CD4-positive, alpha-beta memory T cell (primary cell): ENCODE data around the gene NBEA. TPM values are rescaled to one million over a fixed set of nuclear protein-coding genes. Genes with fewer than 3 reads are reported as not detected.
"Not testable (repeated sequence)": the region's sequence is repeated elsewhere in the genome, so short reads cannot be mapped to it uniquely, and the experiment has no call there.

ENCODE experiments used
- CTCF ChIA-PET: fragments of 350-600 bp; sonication (Branson Sonifier 250); formaldehyde crosslinking; loops from one replicate; lab custom pipeline; 2021; ENCODE audit warnings: inconsistent platforms; ENCODE audit not compliant: partially characterized antibody; lab: Charles Lee
- POLR2A ChIA-PET: fragments of 350-600 bp; sonication (Branson Sonifier 250); formaldehyde crosslinking; loops from one replicate; lab custom pipeline; 2021; ENCODE audit not compliant: partially characterized antibody; lab: Charles Lee
- DNase-seq, 5 donors: peaks; one replicate each; pipeline versions ENCODE4 v3.0.0 to v3.0.0-alpha.2; 2020 to 2022; ENCODE audit warnings: mixed read lengths in 1 of 5
- H3K27ac ChIP-seq: one replicate; pipeline ENCODE4 v1.7.0; 2013; ENCODE audit warnings: low read depth, low read length
- H3K27me3 ChIP-seq: 2 replicates; pipeline ENCODE4 v1.7.0; 2013; ENCODE audit warnings: mild to moderate bottlenecking, low read length, moderate library complexity; ENCODE audit not compliant: insufficient read depth
- H3K36me3 ChIP-seq: 2 replicates; pipeline ENCODE4 v1.7.0; 2013; ENCODE audit warnings: mild to moderate bottlenecking, low read length, moderate library complexity; ENCODE audit not compliant: insufficient read depth
- H3K4me1 ChIP-seq: 2 replicates; pipeline ENCODE4 v1.7.0; 2013; ENCODE audit warnings: mild to moderate bottlenecking, low read length, moderate library complexity; ENCODE audit not compliant: insufficient read depth
- H3K4me3 ChIP-seq, 2 donors: one replicate each; pipeline ENCODE4 v1.7.0; 2013; ENCODE audit warnings: low read length in 2 of 2, mild to moderate bottlenecking in 1 of 2
- H3K9me3 ChIP-seq, 2 donors: one replicate each; pipeline ENCODE4 v1.7.0; 2013; ENCODE audit warnings: low read length in 2 of 2, control low read depth in 1 of 2; ENCODE audit not compliant: control insufficient read depth in 1 of 2
- H3K27ac Mint-ChIP-seq, 7 donors: one replicate each; pipeline ENCODE4 v1.8.0; 2020 to 2021; ENCODE audit warnings: mixed read lengths in 7 of 7, mild to moderate bottlenecking in 6 of 7, inconsistent platforms in 3 of 7, moderate library complexity in 3 of 7
- H3K27me3 Mint-ChIP-seq, 2 donors: one replicate each; pipeline ENCODE4 v1.8.0; 2020 to 2021; ENCODE audit warnings: mixed read lengths in 2 of 2
- H3K36me3 Mint-ChIP-seq, 2 donors: one replicate each; pipeline ENCODE4 v1.8.0; 2020 to 2021; ENCODE audit warnings: mixed read lengths in 2 of 2, inconsistent platforms in 1 of 2, mild to moderate bottlenecking in 1 of 2
- H3K4me1 Mint-ChIP-seq, 4 donors: one replicate each; pipeline ENCODE4 v1.8.0; 2020 to 2021; ENCODE audit warnings: mixed read lengths in 4 of 4, mild to moderate bottlenecking in 1 of 4
- H3K4me3 Mint-ChIP-seq, 8 donors: one replicate each; pipeline ENCODE4 v1.8.0; 2020 to 2021; ENCODE audit warnings: mixed read lengths in 8 of 8, mild to moderate bottlenecking in 7 of 8, moderate library complexity in 6 of 8, inconsistent platforms in 3 of 8
- H3K9me3 Mint-ChIP-seq, 8 donors: one replicate each; pipeline ENCODE4 v1.8.0; 2020 to 2021; ENCODE audit warnings: mixed read lengths in 8 of 8, mild to moderate bottlenecking in 5 of 8, inconsistent platforms in 3 of 8, moderate library complexity in 1 of 8
- intact Hi-C: fragments of 100-400 bp; cut with micrococcal nuclease; formaldehyde crosslinking; loops from one replicate; pipeline ENCODE4 v1.15.1; 2023
- polyA plus RNA-seq, 2 donors: library from polyadenylated mRNA; unstranded; fragments of 300-500 nt; fragmentation: Illumina TruSeq; gene quantifications; one replicate each; pipeline ENCODE4 v1.2.3, GENCODE V29; 2021
- total RNA-seq, 2 experiments: library from RNA; stranded (reverse); gene quantifications; one replicate each; pipeline ENCODE4 v1.2.3, GENCODE V29; 2021

NBEA gene
- total and polyA plus RNA-seq, 4 experiments from 2014 or later: 0.48 to 1.8 (median 1.1) TPM

DNA sequence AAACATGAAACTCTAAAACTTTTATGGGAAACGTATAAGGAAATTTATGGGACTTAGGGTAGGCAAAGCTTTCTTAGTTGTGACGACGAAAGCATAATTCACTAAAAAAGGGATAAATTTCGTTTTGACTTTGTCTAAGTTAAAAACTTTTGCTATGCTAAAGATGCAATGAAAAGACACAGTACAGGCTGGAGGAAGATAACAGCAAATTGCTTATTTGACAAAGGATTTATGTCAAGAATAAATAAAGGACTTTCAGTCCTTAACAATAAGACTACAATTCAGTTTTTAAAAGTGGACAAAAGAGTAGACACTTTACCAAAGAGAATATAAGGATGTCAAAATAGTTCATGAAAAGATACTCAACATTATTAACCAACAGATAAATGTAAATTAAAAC, 150.2 kb downstream of the NBEA start:
- Mint-ChIP-seq H3K4me1 (no peaks in the 10 kb centered on the region), H3K4me3 (no peak overlapping the region), H3K9me3 (peaks cover 0 to 7% (median 4%) of the 10 kb centered on the region in 8 donors), H3K27me3 (no peaks in the 10 kb centered on the region), H3K36me3 (no peaks in the 10 kb centered on the region), H3K27ac (no peak overlapping the region)
- no peaks in the 10 kb centered on the region for H3K4me1 ChIP-seq
- ChIA-PET POLR2A (no interaction called here), CTCF (no interaction called here)
- no peaks in the 10 kb centered on the region for H3K27me3 ChIP-seq
- no peak overlapping the region for H3K4me3 ChIP-seq
- no peak for DNase-seq
- intact Hi-C loops: no loop called here
- no peaks in the 10 kb centered on the region for H3K9me3 ChIP-seq
- H3K36me3 ChIP-seq: no peaks in the 10 kb centered on the region
- no peak overlapping the region for H3K27ac ChIP-seq

DNA sequence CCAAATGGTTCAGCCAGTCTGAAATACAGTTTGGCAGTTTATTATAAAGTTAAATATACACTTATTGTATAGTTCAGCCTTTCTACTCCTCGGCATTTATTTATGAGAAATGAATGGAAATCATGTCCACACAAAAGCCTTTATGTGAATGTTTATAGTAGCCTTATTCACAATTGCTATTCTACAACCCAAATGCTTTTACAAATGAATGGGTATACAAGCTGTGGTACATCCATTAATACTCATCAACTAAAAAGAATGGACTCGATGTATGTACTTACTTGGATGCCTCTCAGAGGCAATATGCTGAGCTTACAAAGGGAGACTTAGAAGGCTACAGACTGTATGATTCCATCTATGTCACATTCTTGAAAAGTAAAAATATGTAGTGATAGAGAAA, 150.7 kb downstream of the NBEA start:
- DNase-seq: no peak
- no peaks in the 10 kb centered on the region for H3K36me3 ChIP-seq
- no peak overlapping the region for H3K27ac Mint-ChIP-seq
- ChIA-PET POLR2A (no interaction called here), CTCF (no interaction called here)
- H3K4me1 ChIP-seq: no peaks in the 10 kb centered on the region
- H3K9me3 ChIP-seq: no peaks in the 10 kb centered on the region
- H3K27ac ChIP-seq: no peak overlapping the region
- H3K4me1 Mint-ChIP-seq: no peaks in the 10 kb centered on the region
- no peaks in the 10 kb centered on the region for H3K36me3 Mint-ChIP-seq
- H3K4me3 ChIP-seq: no peak overlapping the region
- H3K27me3 Mint-ChIP-seq: no peaks in the 10 kb centered on the region
- intact Hi-C loops: no loop called here
- peaks cover 0 to 4% (median 1%) of the 10 kb centered on the region in 8 donors for H3K9me3 Mint-ChIP-seq
- H3K4me3 Mint-ChIP-seq: no peak overlapping the region
- no peaks in the 10 kb centered on the region for H3K27me3 ChIP-seq

DNA sequence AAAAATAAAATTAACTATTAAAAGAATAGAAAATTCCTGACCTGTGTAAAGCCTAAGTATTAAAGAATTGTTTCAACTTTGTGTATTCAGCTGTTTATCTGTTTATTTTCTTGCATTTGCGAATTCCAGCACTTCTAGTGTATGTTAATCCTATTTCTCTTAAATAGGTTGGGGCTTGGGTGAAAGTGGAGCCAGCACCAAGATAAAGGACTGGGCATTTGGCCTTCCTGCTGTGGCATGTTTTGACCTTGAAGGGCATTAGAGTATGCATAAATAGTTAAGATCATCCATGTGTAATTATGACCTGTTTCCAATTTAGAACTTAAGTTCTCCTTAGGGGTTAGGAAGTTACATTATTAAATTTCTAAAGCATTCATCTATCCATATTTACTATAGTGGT, 151.3 kb downstream of the NBEA start:
- Mint-ChIP-seq H3K9me3 (peaks cover 0 to 3% (median 0%) of the 10 kb centered on the region in 8 donors), H3K27ac (no peak overlapping the region), H3K27me3 (no peaks in the 10 kb centered on the region), H3K4me3 (no peak overlapping the region), H3K36me3 (no peaks in the 10 kb centered on the region), H3K4me1 (no peaks in the 10 kb centered on the region)
- H3K27me3 ChIP-seq: no peaks in the 10 kb centered on the region
- no peak overlapping the region for H3K4me3 ChIP-seq
- intact Hi-C loops: no loop called here
- H3K27ac ChIP-seq: no peak overlapping the region
- no peaks in the 10 kb centered on the region for H3K9me3 ChIP-seq
- POLR2A ChIA-PET: no interaction called here
- no peak for DNase-seq
- no peaks in the 10 kb centered on the region for H3K4me1 ChIP-seq
- CTCF ChIA-PET: no interaction called here
- H3K36me3 ChIP-seq: no peaks in the 10 kb centered on the region

DNA sequence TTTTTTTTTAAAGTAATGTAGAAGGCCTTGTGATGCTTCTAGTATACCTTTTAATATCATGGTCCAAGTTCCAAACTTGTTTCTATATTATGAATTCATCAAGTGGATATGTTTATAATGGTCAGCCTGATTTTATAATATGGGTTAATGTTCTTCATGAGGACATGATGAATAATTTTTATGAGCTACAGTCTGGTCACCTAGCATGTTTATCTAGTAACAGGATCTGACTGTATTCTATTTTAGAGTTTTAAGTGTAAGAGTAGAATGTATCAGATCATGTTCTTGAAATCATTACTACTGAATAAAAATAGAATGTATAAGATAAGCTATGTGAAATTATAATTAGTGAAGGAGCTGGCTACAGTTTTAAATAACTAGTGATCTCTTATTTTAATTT, 164.7 kb downstream of the NBEA start:
- intact Hi-C loops, H3K4me1 Mint-ChIP-seq, H3K27ac ChIP-seq, POLR2A ChIA-PET, H3K27me3 ChIP-seq, DNase-seq, CTCF ChIA-PET, H3K27me3 Mint-ChIP-seq, H3K36me3 ChIP-seq, H3K36me3 Mint-ChIP-seq, H3K4me3 ChIP-seq, H3K27ac Mint-ChIP-seq, H3K4me1 ChIP-seq, H3K9me3 ChIP-seq, H3K9me3 Mint-ChIP-seq, H3K4me3 Mint-ChIP-seq: not testable (repeated sequence)

DNA sequence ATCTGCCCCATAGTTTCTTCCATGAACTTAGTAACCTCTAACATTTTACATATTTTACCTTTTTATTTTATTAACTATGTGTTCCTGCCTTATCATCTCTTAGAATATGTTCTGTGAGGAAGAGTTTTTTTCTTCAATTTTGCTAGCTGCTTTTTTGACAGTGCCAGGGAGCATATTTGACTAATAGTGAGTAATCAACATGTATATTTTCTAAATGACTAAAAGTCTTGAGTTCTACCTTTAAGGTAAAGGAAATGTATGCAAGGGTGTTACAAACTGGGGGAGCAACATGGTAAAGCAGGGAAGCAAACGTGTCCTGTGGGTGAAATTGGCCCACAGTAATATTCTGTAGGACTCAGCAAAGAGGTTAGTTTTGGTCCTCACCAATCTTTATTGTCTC, 165.5 kb downstream of the NBEA start:
- Histone ChIP-seq H3K4me3 (no peak overlapping the region), H3K9me3 (no peaks in the 10 kb centered on the region), H3K4me1 (no peaks in the 10 kb centered on the region), H3K27ac (no peak overlapping the region), H3K36me3 (no peaks in the 10 kb centered on the region), H3K27me3 (no peaks in the 10 kb centered on the region)
- no peaks in the 10 kb centered on the region for H3K36me3 Mint-ChIP-seq
- CTCF ChIA-PET: no interaction called here
- intact Hi-C loops: no loop called here
- no peaks in the 10 kb centered on the region for H3K27me3 Mint-ChIP-seq
- no peak for DNase-seq
- no peak overlapping the region for H3K27ac Mint-ChIP-seq
- POLR2A ChIA-PET: no interaction called here
- H3K4me1 Mint-ChIP-seq: no peaks in the 10 kb centered on the region
- no peaks in the 10 kb centered on the region for H3K9me3 Mint-ChIP-seq
- H3K4me3 Mint-ChIP-seq: no peak overlapping the region

DNA sequence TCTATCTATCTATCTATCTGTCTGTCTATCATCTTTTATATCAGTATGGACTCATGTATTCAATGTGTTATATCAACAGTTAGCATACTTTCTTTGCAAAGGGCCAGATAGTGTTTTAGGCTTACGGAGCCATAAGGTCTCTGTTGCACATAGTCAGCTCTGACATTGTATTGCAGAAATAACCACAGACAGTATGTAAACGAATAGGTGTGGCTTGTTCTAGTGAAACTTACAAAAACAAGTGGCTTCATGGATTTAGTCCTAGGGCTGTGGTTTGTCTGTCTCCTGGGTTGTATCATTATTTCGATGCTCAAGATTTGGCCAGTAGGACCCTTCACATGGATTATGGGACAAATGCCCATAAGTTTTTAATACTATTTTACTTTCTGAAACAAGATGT, 171.5 kb downstream of the NBEA start:
- H3K4me1 Mint-ChIP-seq, DNase-seq, H3K27ac ChIP-seq, H3K27me3 ChIP-seq, H3K27ac Mint-ChIP-seq, H3K4me1 ChIP-seq, H3K36me3 Mint-ChIP-seq, H3K4me3 ChIP-seq, H3K36me3 ChIP-seq, CTCF ChIA-PET, H3K9me3 Mint-ChIP-seq, H3K4me3 Mint-ChIP-seq, H3K9me3 ChIP-seq, intact Hi-C loops, POLR2A ChIA-PET, H3K27me3 Mint-ChIP-seq: not testable (repeated sequence)

DNA sequence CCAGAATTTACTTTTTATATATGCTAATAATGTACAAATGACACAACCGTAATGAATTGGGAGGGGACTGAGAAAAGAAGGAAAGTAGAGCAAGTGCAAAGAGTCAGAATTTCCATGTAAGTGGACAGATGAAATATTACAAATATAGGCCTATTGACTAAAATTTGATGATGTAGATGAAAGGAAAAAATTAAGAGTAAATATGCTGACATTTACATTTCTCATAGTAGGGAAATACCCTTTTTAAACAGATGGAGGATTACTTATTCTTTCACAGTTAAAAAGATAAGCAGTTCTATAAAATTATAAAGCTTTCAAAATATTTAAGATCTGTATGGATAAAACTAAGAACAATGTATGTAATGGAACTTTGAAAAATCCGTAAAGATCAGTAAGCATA, 185.4 kb downstream of the NBEA start:
- H3K36me3 ChIP-seq: no peaks in the 10 kb centered on the region
- H3K36me3 Mint-ChIP-seq: no peaks in the 10 kb centered on the region
- no peak overlapping the region for H3K4me3 ChIP-seq
- H3K4me1 Mint-ChIP-seq: no peaks in the 10 kb centered on the region
- no peaks in the 10 kb centered on the region for H3K27me3 Mint-ChIP-seq
- no peaks in the 10 kb centered on the region for H3K27me3 ChIP-seq
- H3K9me3 ChIP-seq: no peaks in the 10 kb centered on the region
- no peaks in the 10 kb centered on the region for H3K4me1 ChIP-seq
- no peak for DNase-seq
- intact Hi-C loops: no loop called here
- H3K9me3 Mint-ChIP-seq: peaks cover 0 to 2% (median 0%) of the 10 kb centered on the region in 8 donors
- ChIA-PET POLR2A (no interaction called here), CTCF (no interaction called here)
- no peak overlapping the region for H3K4me3 Mint-ChIP-seq
- H3K27ac ChIP-seq: no peak overlapping the region
- H3K27ac Mint-ChIP-seq: no peak overlapping the region

DNA sequence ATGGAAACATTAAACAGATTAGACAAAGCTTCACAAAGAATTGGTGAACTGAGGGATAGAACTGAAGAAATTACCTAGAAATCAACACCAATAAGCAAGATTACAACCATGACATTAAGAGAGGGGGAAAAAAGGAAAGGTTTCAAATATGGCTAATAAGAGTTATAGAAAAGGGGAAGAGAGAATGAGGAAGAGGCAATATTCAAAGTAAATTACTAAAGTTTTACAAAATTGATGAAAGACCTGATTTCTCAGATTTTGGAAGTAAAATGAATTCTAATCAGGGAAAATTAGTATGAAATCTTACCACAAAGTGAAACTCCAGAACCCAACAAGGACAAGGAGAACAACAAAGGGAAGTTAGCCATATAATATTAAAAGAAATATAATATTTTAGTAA, 187.4 kb downstream of the NBEA start:
- Histone ChIP-seq H3K27me3 (no peaks in the 10 kb centered on the region), H3K4me3 (no peak overlapping the region), H3K4me1 (no peaks in the 10 kb centered on the region), H3K36me3 (no peaks in the 10 kb centered on the region), H3K27ac (no peak overlapping the region), H3K9me3 (no peaks in the 10 kb centered on the region)
- H3K27ac Mint-ChIP-seq: no peak overlapping the region
- CTCF ChIA-PET: no interaction called here
- no peaks in the 10 kb centered on the region for H3K27me3 Mint-ChIP-seq
- H3K36me3 Mint-ChIP-seq: no peaks in the 10 kb centered on the region
- intact Hi-C loops: no loop called here
- no peak for DNase-seq
- H3K4me3 Mint-ChIP-seq: no peak overlapping the region
- H3K9me3 Mint-ChIP-seq: peaks cover 0 to 1% (median 0%) of the 10 kb centered on the region in 8 donors
- POLR2A ChIA-PET: no interaction called here
- no peaks in the 10 kb centered on the region for H3K4me1 Mint-ChIP-seq
